IMR-90 (cell line): Measurements from ENCODE around the gene HDAC9. TPM values are rescaled to one million over a fixed set of nuclear protein-coding genes. Genes with fewer than 3 reads are reported as not detected.

Source experiments
- ATAC-seq: fragments of 200-7000 bp; cut with Tn5 transposase; 2 replicates; pipeline ENCODE4 v1.9.1; 2020; ENCODE audit warnings: low read depth, mild to moderate bottlenecking, moderate library complexity
- BruUV-seq: library from RNA; stranded (reverse); fragments of 400-500 nt; replicated peaks from 2 replicates; lab custom pipeline; 2021; lab: Mats Ljungman, UMichigan
- CTCF ChIA-PET: fragments of 300-600 bp; formaldehyde crosslinking; extraction: SDS; loops from one replicate; lab custom pipeline; 2021; ENCODE audit warnings: antibody characterized with exemption; lab: Yijun Ruan, JAX
- POLR2A ChIA-PET: fragments of 300-600 bp; sonication (Branson Sonifier 250); formaldehyde crosslinking; loops from one replicate; lab custom pipeline; 2022; ENCODE audit warnings: antibody characterized with exemption; ENCODE audit not compliant: unreplicated experiment; lab: Charles Lee
- DNase-seq: peaks from one replicate; pipeline ENCODE4 v3.0.0; 2013
- H2AFZ ChIP-seq: replicated peaks from 2 replicates; pipeline ENCODE3; 2013; ENCODE audit warnings: low read length, mild to moderate bottlenecking; ENCODE audit not compliant: poor library complexity
- H2AK5ac ChIP-seq: 2 replicates; pipeline ENCODE4 v1.6.1; 2013; ENCODE audit warnings: low read depth, low read length, inconsistent platforms
- H2AK9ac ChIP-seq: replicated peaks from 2 replicates; pipeline ENCODE3; 2013; ENCODE audit warnings: mild to moderate bottlenecking, low read depth, low read length, moderate library complexity; ENCODE audit not compliant: poor library complexity
- H2BK120ac ChIP-seq: 2 replicates; pipeline ENCODE4 v1.6.1; 2013; ENCODE audit warnings: low read depth, low read length, inconsistent platforms
- H2BK15ac ChIP-seq: 3 replicates; pipeline ENCODE4 v1.6.1; 2013; ENCODE audit warnings: low read depth, low read length, inconsistent platforms
- H2BK20ac ChIP-seq: 2 replicates; pipeline ENCODE4 v1.6.1; 2013; ENCODE audit warnings: low read depth, mild to moderate bottlenecking, inconsistent platforms, low read length, moderate library complexity
- H2BK5ac ChIP-seq: 2 replicates; pipeline ENCODE4 v1.6.1; 2013; ENCODE audit warnings: mild to moderate bottlenecking, low read depth, low read length, inconsistent platforms; ENCODE audit not compliant: poor library complexity, severe bottlenecking
- H3K14ac ChIP-seq: replicated peaks from 2 replicates; pipeline ENCODE4 v1.6.1; 2013; ENCODE audit warnings: low read depth, low read length, inconsistent platforms
- H3K18ac ChIP-seq: 2 replicates; pipeline ENCODE4 v1.6.1; 2013; ENCODE audit warnings: low read depth, low read length, control low read depth
- H3K23ac ChIP-seq: 2 replicates; pipeline ENCODE4 v1.6.1; 2013; ENCODE audit warnings: low read depth, low read length, inconsistent platforms
- H3K27ac ChIP-seq: 2 replicates; pipeline ENCODE4 v1.5.1; 2013; ENCODE audit warnings: mild to moderate bottlenecking, control low read depth, low read length; ENCODE audit not compliant: insufficient read depth
- H3K27me3 ChIP-seq: 2 replicates; pipeline ENCODE4 v1.6.1; 2013; ENCODE audit warnings: low read length; ENCODE audit not compliant: control insufficient read depth, insufficient read depth
- H3K36me3 ChIP-seq: 2 replicates; pipeline ENCODE4 v1.6.1; 2013; ENCODE audit warnings: low read length, mixed read lengths; ENCODE audit not compliant: control insufficient read depth, insufficient read depth
- H3K4ac ChIP-seq: 2 replicates; pipeline ENCODE4 v1.6.1; 2013; ENCODE audit warnings: low read depth, low read length, inconsistent platforms
- H3K4me1 ChIP-seq: 2 replicates; pipeline ENCODE4 v1.6.1; 2013; ENCODE audit warnings: low read length, mixed read lengths; ENCODE audit not compliant: control insufficient read depth, insufficient read depth
- H3K4me2 ChIP-seq: 2 replicates; pipeline ENCODE4 v1.6.1; 2013; ENCODE audit warnings: low read depth, mild to moderate bottlenecking, control low read depth, low read length, moderate library complexity
- H3K4me3 ChIP-seq: 2 replicates; pipeline ENCODE4 v1.5.1; 2013; ENCODE audit warnings: low read depth, mild to moderate bottlenecking, control low read depth, low read length, moderate library complexity; ENCODE audit not compliant: insufficient read depth
- H3K56ac ChIP-seq: 2 replicates; pipeline ENCODE4 v1.6.1; 2013; ENCODE audit warnings: low read length, inconsistent platforms; ENCODE audit not compliant: insufficient read depth; ENCODE audit errors: extremely low read depth
- H3K79me1 ChIP-seq, 2 experiments: 2 replicates each; pipeline ENCODE4 v1.6.1; 2013; ENCODE audit warnings: low read length in 2 of 2, inconsistent platforms in 1 of 2, low read depth in 1 of 2
- H3K9ac ChIP-seq: 2 replicates; pipeline ENCODE4 v1.6.1; 2013; ENCODE audit warnings: low read depth, low read length, control low read depth
- H3K9me1 ChIP-seq: 2 replicates; pipeline ENCODE4 v1.6.1; 2013; ENCODE audit warnings: low read length, inconsistent platforms; ENCODE audit not compliant: insufficient read depth
- H3K9me3 ChIP-seq: 2 replicates; pipeline ENCODE4 v1.6.1; 2013; ENCODE audit warnings: low read length; ENCODE audit not compliant: control insufficient read depth, insufficient read depth
- H4K20me1 ChIP-seq: 2 replicates; pipeline ENCODE4 v1.6.1; 2013; ENCODE audit warnings: low read length, inconsistent platforms; ENCODE audit not compliant: insufficient read depth
- H4K5ac ChIP-seq: 2 replicates; pipeline ENCODE4 v1.6.1; 2013; ENCODE audit warnings: mild to moderate bottlenecking, low read depth, low read length, control low read depth
- H4K8ac ChIP-seq, 2 experiments: 2 replicates each; pipeline ENCODE4 v1.6.1; 2013; ENCODE audit warnings: low read depth in 2 of 2, low read length in 2 of 2, control low read depth in 1 of 2, inconsistent platforms in 1 of 2
- H4K91ac ChIP-seq: 2 replicates; pipeline ENCODE4 v1.6.1; 2013; ENCODE audit warnings: low read depth, low read length, inconsistent platforms; ENCODE audit not compliant: insufficient read depth
- BHLHE40 ChIP-seq: fragments of 150-350 bp; IDR thresholded peaks from 2 replicates; pipeline ENCODE4 v1.6.1; 2016; ENCODE audit warnings: mild to moderate bottlenecking, low read depth, low read length
- CHD1 ChIP-seq: IDR thresholded peaks from 2 replicates; pipeline ENCODE4 v1.6.1; 2012; ENCODE audit warnings: low read depth, low read length, improper control_type of control experiment
- FOS ChIP-seq: fragments of 150-350 bp; IDR thresholded peaks from 2 replicates; pipeline ENCODE4 v1.6.1; 2016; ENCODE audit warnings: low read depth, low read length
- MAFK ChIP-seq: IDR thresholded peaks from 2 replicates; pipeline ENCODE4 v1.6.1; 2012; ENCODE audit warnings: low read depth, low read length, improper control_type of control experiment
- MAZ ChIP-seq: IDR thresholded peaks from 2 replicates; pipeline ENCODE4 v1.6.1; 2012; ENCODE audit warnings: low read depth, mild to moderate bottlenecking, low read length, improper control_type of control experiment, moderate library complexity, borderline replicate concordance
- MXI1 ChIP-seq: IDR thresholded peaks from 2 replicates; pipeline ENCODE4 v1.6.1; 2012; ENCODE audit warnings: low read depth, mild to moderate bottlenecking, low read length, moderate library complexity, borderline replicate concordance
- NFE2L2 ChIP-seq: fragments of 150-350 bp; IDR thresholded peaks from 2 replicates; pipeline ENCODE4 v1.6.1; 2016; ENCODE audit warnings: low read depth, mild to moderate bottlenecking, low read length
- POLR2A ChIP-seq: IDR thresholded peaks from 2 replicates; pipeline ENCODE4 v1.6.1; 2012; ENCODE audit warnings: mild to moderate bottlenecking, low read depth, low read length
- RAD21 ChIP-seq: IDR thresholded peaks from 2 replicates; pipeline ENCODE4 v1.6.1; 2012; ENCODE audit warnings: low read length, improper control_type of control experiment
- RCOR1 ChIP-seq: IDR thresholded peaks from 2 replicates; pipeline ENCODE4 v1.6.1; 2012; ENCODE audit warnings: mild to moderate bottlenecking, low read length, improper control_type of control experiment; ENCODE audit not compliant: insufficient replicate concordance
- SMC3 ChIP-seq: fragments of 150-350 bp; IDR thresholded peaks from 2 replicates; pipeline ENCODE4 v1.6.1; 2016; ENCODE audit warnings: low read depth, mild to moderate bottlenecking, antibody characterized with exemption, low read length, moderate library complexity
- WGBS, 2 experiments: methylation state at CpG; one replicate each; pipeline versions ENCODE4 v1.1.5 to v1.1.7; 2013; ENCODE audit warnings: missing lambda C conversion rate in 2 of 2; ENCODE audit not compliant: insufficient read length in 1 of 2; ENCODE audit errors: extremely low coverage in 2 of 2; 5-methylcytosine and 5-hydroxymethylcytosine counted together
- dilution Hi-C: fragments of 300-500 bp; cut with HindIII; formaldehyde crosslinking; loops from one replicate; pipeline ENCODE4 v1.14.3; 2018; ENCODE audit warnings: low sequenced_read_pairs; ENCODE audit not compliant: unreplicated experiment
- in situ Hi-C: fragments of 300-500 bp; cut with MboI; formaldehyde crosslinking; loops from 3 replicates; pipeline ENCODE4 v1.14.3; 2019; ENCODE audit warnings: low sequenced_read_pairs, inconsistent platforms, mixed read lengths
- intact Hi-C: fragments of 100-400 bp; cut with micrococcal nuclease; formaldehyde crosslinking; loops from 2 replicates; pipeline ENCODE4 v1.10.0; 2022
- polyA plus RNA-seq, 3 experiments: library from polyadenylated mRNA; depleted of rRNA; stranded (reverse); fragments of >200 nt; gene quantifications; 2 replicates each; pipeline ENCODE4 v1.2.3, GENCODE V29; 2012; ENCODE audit warnings: low replicate concordance in 1 of 3
- total RNA-seq: library from RNA; depleted of rRNA; stranded (reverse); fragments of >200 nt; gene quantifications from 2 replicates; pipeline ENCODE4 v1.2.3, GENCODE V29; 2012
- TF ChIP-seq, protein P1 (sequence below): conservative IDR thresholded peaks from 2 replicates; pipeline ENCODE4 v1.5.1; 2012; ENCODE audit warnings: mild to moderate bottlenecking, low read depth, low read length, improper control_type of control experiment
- TF ChIP-seq, protein P2 (sequence below): fragments of 150-350 bp; IDR thresholded peaks from 2 replicates; pipeline ENCODE4 v1.6.1; 2017; ENCODE audit warnings: mild to moderate bottlenecking, antibody characterized with exemption, low read length, low read depth

The HDAC9 gene
- total and polyA plus RNA-seq, 2 of the 4 experiments (the other 2 are of a cell fraction), result 4.3 to 24.7 TPM

DNA sequence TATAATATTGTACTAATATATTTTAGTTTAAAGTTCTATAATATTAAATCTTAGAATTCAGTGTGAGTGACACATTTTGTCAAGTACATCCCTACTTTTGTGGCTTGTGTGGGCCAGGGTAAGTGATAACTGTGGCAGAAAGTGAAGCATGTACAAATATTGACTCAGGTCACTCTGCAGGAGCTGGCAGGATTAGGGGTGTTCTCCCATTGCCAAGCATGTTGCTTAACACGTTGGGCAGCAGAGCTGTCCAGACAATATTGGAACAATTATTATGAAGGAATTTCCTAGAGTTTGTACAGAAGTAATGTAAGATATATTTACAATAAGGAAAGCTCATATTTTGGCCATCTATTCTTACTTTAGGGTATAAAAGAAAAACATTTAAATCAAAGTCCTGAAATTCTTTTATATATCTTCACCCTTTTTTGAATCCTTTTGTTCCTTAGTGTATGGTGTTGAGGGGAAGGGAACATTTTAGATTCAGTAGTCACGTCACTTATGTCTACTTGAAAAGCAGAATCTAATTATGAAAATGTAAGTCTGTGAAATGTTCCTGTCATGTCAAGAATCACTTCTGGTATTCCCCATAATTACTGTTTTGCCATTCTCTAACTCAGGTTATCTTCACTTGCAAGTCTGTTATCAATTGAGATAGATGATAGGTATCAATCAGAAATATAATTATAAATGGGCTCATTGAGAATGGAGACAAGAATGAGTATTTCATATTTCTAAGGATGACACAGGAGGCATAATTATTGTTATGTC is 4.0 kb downstream of the HDAC9 start (continued):
- TF ChIP-seq MAFK, result no peak

DNA sequence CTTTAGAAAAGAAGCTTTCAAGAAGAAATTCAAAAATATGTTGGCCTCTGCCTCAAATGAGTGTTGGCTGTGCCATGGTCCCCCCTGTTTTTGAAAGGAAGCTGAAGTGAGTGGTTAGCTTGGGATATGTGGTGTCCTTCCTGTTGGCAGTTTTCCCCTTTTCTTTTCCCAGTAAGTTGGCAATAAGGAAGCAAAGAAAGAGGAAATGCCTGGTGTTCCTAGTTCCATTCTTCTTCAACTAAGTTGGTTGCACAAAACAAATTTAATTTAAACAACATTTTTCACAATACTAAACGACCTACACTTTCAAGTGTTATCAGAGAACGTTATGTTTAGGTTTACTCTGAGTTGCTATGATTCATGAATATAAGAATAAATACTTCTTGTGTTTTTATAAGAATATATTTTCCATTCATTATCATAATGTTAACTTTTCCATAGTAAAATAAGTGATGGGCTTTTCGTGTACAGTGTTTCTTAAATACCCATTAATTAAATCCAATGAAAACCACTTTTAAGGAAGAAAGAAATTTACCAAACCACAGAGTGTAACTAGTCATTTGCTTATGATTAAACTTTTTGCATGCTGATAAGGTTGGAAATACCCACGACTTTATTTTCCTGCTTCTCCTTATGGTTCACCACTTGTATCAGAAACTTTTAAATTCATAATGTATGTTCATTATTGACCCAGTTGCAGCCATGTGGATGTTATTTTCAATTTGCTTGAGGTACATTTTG is 7.7 kb downstream of the HDAC9 start:
- H2BK5ac ChIP-seq, result no peak overlapping the region
- peak overlapping the region in 1 of 2 experiments; percentile 35; a peak in 1 of 4 replicates for H4K8ac ChIP-seq
- H3K27ac ChIP-seq, result no peak overlapping the region
- dilution Hi-C loops, result no loop called here
- H2BK15ac ChIP-seq, result peak overlapping the region; percentile 78; the same call in 1 of the 3 replicates
- ATAC-seq (no peak), DNase-seq (no peak)
- POLR2A ChIA-PET, result no interaction called here
- H3K9ac ChIP-seq, result no peak overlapping the region
- H4K20me1 ChIP-seq, result no peaks in the 10 kb centered on the region
- no TSS peak for BruUV-seq
- H3K27me3 ChIP-seq, result no peaks in the 10 kb centered on the region
- no peak overlapping the region; the same call in 1 of the 2 replicates for H3K4ac ChIP-seq
- H3K56ac ChIP-seq, result no peak overlapping the region
- in situ Hi-C loops, result no loop called here
- no peaks in the 10 kb centered on the region for H3K79me1 ChIP-seq
- intact Hi-C loops, result loop anchor here (5.0 kb wide), 1 partner anchor 146 kb away; no protein-coding TSS in a partner anchor
- H4K5ac ChIP-seq, result no peak overlapping the region
- no peak overlapping the region for H2AFZ ChIP-seq
- H2BK20ac ChIP-seq, result peak overlapping the region; percentile 38; the same call in 1 of the 2 replicates
- no peaks in the 10 kb centered on the region for H3K4me1 ChIP-seq
- TF ChIP-seq POLR2A (no peak), MAFK (no peak), MAZ (no peak), FOS (no peak), RAD21 (no peak), RCOR1 (no peak), CHD1 (no peak), SMC3 (no peak), MXI1 (no peak), NFE2L2 (no peak), BHLHE40 (no peak)
- TF ChIP-seq, protein P1, sequence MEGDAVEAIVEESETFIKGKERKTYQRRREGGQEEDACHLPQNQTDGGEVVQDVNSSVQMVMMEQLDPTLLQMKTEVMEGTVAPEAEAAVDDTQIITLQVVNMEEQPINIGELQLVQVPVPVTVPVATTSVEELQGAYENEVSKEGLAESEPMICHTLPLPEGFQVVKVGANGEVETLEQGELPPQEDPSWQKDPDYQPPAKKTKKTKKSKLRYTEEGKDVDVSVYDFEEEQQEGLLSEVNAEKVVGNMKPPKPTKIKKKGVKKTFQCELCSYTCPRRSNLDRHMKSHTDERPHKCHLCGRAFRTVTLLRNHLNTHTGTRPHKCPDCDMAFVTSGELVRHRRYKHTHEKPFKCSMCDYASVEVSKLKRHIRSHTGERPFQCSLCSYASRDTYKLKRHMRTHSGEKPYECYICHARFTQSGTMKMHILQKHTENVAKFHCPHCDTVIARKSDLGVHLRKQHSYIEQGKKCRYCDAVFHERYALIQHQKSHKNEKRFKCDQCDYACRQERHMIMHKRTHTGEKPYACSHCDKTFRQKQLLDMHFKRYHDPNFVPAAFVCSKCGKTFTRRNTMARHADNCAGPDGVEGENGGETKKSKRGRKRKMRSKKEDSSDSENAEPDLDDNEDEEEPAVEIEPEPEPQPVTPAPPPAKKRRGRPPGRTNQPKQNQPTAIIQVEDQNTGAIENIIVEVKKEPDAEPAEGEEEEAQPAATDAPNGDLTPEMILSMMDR, result no peak
- TF ChIP-seq, protein P2, sequence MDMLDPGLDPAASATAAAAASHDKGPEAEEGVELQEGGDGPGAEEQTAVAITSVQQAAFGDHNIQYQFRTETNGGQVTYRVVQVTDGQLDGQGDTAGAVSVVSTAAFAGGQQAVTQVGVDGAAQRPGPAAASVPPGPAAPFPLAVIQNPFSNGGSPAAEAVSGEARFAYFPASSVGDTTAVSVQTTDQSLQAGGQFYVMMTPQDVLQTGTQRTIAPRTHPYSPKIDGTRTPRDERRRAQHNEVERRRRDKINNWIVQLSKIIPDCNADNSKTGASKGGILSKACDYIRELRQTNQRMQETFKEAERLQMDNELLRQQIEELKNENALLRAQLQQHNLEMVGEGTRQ, result no peak
- H3K9me1 ChIP-seq, result no peaks in the 10 kb centered on the region
- no peak overlapping the region for H3K18ac ChIP-seq
- no peak overlapping the region for H4K91ac ChIP-seq
- H2BK120ac ChIP-seq, result peak overlapping the region; percentile 30; the same call in 1 of the 2 replicates
- no peak overlapping the region for H3K4me2 ChIP-seq
- H3K9me3 ChIP-seq, result no peaks in the 10 kb centered on the region
- H3K23ac ChIP-seq, result peak overlapping the region; percentile 72; the same call in 1 of the 2 replicates
- no peak overlapping the region for H2AK5ac ChIP-seq
- no peaks in the 10 kb centered on the region for H3K36me3 ChIP-seq
- no peak overlapping the region for H2AK9ac ChIP-seq
- no CpG with 5 or more reads among the region's 4 CpGs for WGBS, 2 experiments
- CTCF ChIA-PET, result no interaction called here
- H3K4me3 ChIP-seq, result no peak overlapping the region
- H3K14ac ChIP-seq, result peak overlapping the region; percentile 53
